ENCODE results near the gene ATAD3A.

Gene ATAD3A

DNA sequence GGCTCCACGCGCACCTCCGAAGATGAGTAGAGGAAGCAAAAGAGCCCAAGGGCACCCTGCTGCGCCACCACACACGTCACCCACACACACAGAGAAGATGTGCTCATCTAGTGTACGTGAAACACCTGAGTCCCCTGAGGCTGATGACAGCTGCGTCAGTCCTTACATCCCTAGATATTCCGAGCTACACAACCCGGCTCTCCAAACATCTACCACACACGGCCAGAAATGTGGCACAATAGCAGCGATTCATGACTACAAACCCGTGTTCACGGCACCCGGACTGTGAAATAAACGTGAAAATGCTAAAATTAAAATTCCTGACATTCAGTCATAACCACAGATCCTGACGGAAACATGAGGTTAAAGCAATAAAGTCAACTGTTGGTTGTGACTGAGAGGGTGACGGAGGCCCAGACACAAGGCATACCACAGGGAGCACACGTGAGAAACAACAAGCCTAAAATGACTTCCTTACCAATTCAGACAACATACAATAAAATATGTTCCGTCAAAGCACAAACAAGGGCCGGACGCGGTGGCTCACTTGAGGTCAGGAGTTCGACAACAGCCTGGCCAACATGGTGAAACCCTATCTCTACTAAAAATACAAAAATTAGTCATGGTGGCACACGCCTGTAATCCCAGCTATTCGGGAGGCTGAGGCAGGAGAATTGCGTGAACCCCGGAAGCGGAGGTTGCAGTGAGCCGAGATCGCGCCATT is 55.4 kb downstream of the ATAD3A start:
- POLR2A ChIA-PET: no interaction called here
- CTCF ChIA-PET: no interaction called here
- no peak for DNase-seq (ENCODE audit: extremely low spot score)
- TF ChIP-seq, protein P1, sequence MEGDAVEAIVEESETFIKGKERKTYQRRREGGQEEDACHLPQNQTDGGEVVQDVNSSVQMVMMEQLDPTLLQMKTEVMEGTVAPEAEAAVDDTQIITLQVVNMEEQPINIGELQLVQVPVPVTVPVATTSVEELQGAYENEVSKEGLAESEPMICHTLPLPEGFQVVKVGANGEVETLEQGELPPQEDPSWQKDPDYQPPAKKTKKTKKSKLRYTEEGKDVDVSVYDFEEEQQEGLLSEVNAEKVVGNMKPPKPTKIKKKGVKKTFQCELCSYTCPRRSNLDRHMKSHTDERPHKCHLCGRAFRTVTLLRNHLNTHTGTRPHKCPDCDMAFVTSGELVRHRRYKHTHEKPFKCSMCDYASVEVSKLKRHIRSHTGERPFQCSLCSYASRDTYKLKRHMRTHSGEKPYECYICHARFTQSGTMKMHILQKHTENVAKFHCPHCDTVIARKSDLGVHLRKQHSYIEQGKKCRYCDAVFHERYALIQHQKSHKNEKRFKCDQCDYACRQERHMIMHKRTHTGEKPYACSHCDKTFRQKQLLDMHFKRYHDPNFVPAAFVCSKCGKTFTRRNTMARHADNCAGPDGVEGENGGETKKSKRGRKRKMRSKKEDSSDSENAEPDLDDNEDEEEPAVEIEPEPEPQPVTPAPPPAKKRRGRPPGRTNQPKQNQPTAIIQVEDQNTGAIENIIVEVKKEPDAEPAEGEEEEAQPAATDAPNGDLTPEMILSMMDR (IDR thresholded peaks at IDR 0.05; ENCODE audit: control extremely low read depth, extremely low read depth, low read depth, missing control alignments): no peak

DNA sequence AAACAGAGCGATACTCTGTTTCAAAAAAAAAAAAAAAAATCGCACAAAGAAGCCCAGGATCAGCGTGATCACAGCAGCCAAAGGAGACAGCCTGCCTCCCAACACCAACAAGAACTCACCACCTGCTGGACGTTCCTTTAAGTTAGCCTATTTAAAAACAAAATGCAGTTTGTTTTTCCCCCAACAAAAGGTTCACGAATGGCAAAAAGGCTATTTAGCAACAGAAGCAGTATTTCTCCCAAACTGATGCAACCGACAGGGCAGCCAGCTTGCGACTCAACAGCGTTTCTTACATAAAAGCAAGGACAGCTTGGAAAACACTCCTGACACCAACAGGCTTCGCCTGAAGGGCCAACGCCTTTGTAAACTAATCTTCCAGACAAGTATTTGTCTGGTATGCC is 55.9 kb downstream of the ATAD3A start:
- no peak for DNase-seq (ENCODE audit: extremely low spot score)
- ChIA-PET POLR2A (no interaction called here), CTCF (no interaction called here)
- TF ChIP-seq, protein P1 (IDR thresholded peaks at IDR 0.05; ENCODE audit: control extremely low read depth, extremely low read depth, low read depth, missing control alignments): no peak

DNA sequence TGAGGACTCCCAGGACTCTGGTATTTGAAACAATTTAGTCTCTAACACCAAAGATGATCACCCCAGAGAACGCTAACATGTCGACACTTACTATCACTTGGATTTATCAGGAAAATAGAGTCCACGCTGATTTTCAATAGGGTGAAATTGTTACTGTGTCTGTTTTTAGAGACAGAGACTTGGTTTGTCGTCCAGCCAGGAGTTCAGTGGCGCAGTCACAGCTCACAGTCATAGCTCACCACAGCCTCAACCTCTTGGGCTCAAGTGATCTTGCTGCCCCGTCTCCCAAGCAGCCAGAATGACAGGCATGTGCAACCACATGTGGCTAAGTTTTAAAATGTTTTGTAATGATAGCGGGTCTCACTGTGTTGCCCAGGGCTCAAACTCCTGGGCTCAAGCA is 57.4 kb downstream of the ATAD3A start:
- no peak for DNase-seq (ENCODE audit: extremely low spot score)
- TF ChIP-seq, protein P1 (IDR thresholded peaks at IDR 0.05; ENCODE audit: control extremely low read depth, extremely low read depth, low read depth, missing control alignments): no peak
- CTCF ChIA-PET: no interaction called here
- POLR2A ChIA-PET: no interaction called here

DNA sequence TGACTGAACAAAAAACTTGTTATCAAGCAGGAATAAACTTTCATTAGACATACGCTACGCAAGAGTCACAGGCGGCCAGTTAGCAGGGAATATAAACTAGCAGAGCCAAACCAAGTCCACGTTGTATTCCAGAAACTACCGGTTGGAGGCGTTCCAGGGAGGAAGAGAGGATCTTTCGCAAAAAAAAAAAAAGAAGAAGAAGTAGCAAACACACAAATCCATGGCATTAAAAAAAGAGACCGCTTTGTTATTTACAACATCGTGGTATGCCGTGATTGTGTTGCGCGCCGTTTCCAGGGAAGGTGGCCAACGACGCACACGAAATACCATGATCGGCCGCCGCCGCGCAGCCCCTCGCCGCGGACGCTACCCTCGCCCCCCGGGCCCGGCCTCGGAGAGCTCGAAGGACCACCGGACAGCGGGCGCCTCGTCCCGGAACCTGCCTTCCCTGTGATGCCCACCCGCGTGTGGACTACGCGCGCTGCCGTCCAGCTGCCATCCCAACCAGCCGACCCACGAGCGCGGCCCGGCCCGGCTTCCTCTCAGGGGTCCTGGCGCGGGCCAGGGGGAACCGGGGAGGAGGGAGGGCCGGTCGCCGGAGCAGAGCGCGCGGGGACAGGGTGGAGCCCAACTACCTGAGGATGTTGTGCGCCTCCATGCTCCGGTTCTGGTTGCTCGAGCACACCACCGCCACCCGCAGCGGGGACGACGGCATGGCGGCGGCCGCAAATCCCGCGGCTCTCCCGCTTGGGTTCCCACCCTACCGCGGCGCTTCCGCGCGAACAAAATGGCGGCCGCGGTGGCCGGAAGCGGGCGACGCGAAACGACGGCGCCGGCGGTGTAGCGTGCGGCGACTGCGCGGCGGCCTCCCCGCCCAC is 62.1 kb downstream of the ATAD3A start:
- peak; percentile 87 for DNase-seq (ENCODE audit: extremely low spot score)
- ChIA-PET POLR2A (no interaction called here), CTCF (no interaction called here)
- TF ChIP-seq, protein P1 (IDR thresholded peaks at IDR 0.05; ENCODE audit: control extremely low read depth, extremely low read depth, low read depth, missing control alignments): no peak

DNA sequence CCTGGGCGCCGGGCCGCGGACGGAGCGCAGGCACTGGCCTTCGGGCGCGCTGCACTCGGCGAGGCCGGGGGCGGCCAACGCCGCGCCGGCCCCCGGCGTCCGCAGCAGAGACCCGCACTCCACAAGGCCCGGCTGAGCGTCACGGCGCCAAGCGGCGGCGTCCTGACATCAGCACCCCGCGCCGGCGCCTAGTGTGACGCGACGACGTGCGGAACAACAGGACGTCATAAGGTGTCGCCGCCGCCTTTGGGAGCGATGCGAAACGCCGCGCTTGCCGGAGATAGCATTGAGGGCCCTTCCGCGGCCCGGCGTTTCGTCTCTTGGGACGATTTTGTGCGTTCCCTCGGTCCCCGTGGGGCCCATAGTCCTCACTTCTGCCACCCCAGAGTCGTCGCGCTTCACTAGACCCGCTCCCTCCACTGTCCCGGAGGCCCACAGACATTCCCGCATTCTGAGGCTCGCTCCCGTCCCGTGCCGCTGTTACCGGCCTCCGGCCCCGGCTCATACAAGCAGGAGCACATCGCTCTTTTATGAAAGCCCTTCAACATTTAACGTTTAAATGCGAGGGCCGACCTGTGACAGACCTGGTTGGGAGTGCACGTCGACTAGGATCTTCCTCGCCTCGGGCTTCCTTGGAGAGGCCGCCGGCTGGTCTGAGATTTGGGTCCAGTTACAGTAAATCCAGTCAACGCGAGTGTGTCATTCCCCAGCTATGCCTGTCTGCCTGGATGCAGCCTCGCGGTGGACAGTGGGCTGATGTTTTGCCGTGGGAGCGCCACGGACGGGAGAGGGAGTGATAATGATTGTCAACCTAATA is 63.0 kb downstream of the ATAD3A start, which contains the start of gene SSU72:
Gene SSU72, minus strand, starts transcription at position 143 of the 817 bp plus-strand sequence. CDS start 306 bp downstream, outside the sequence.
- TF ChIP-seq, protein P1 (IDR thresholded peaks at IDR 0.05; ENCODE audit: control extremely low read depth, extremely low read depth, low read depth, missing control alignments): no peak
- POLR2A ChIA-PET: no interaction called here
- CTCF ChIA-PET: no interaction called here
- DNase-seq (ENCODE audit: extremely low spot score): peak; percentile 98
